ENCODE measurements around the gene CFAP206. TPM values are rescaled to one million over a fixed set of nuclear protein-coding genes. Genes with fewer than 3 reads are reported as not detected.
A peak's percentile ranks its signal among the peaks of the same experiment; 100 is the strongest.
"Not testable (repeated sequence)": the region's sequence is repeated elsewhere in the genome, so short reads cannot be mapped to it uniquely, and the experiment has no call there.

CFAP206 gene
- total RNA-seq, 1 experiment from 2014 or later: 0.45 TPM

- peak within 1 kb of the TSS; percentile 93 for H3K4me3 ChIP-seq
- no peaks in the 10 kb centered on the region for H3K27me3 ChIP-seq
- no peaks in the 10 kb centered on the region for H3K36me3 ChIP-seq
- peak; percentile 81 to 85 for DNase-seq
- H3K4me1 ChIP-seq: peaks cover 5% of the 10 kb centered on the region; the same call in 1 of the 2 replicates
- no peaks in the 10 kb centered on the region for H3K9me3 ChIP-seq (replicated peaks)
- H3K27ac ChIP-seq: peak within 1 kb of the TSS; percentile 77
Observed at GRCh38 chr6:87472525-87473418, 65.0 kb downstream of the CFAP206 start, which contains the start of gene SLC35A1. TSS of gene SLC35A1 (plus strand) at chr6:87472974. CDS start at chr6:87473004, 30 bp downstream.

GRCh38 chr6:87473419-87473903, 65.7 kb downstream of the CFAP206 start:
- H3K4me1 ChIP-seq: peaks cover 5% of the 10 kb centered on the region; the same call in 1 of the 2 replicates
- no peaks in the 10 kb centered on the region for H3K27me3 ChIP-seq
- peak; percentile 5 to 74 for DNase-seq
- peak overlapping the region; percentile 93 for H3K4me3 ChIP-seq
- H3K9me3 ChIP-seq (replicated peaks): no peaks in the 10 kb centered on the region
- no peaks in the 10 kb centered on the region for H3K36me3 ChIP-seq
- peak overlapping the region; percentile 77; the same call in 1 of the 2 replicates for H3K27ac ChIP-seq

GRCh38 chr6:87481931-87482330, 74.2 kb downstream of the CFAP206 start:
- H3K27ac ChIP-seq: no peak overlapping the region
- H3K36me3 ChIP-seq: no peaks in the 10 kb centered on the region
- no peaks in the 10 kb centered on the region for H3K4me1 ChIP-seq
- H3K9me3 ChIP-seq (replicated peaks): no peaks in the 10 kb centered on the region
- H3K27me3 ChIP-seq: no peaks in the 10 kb centered on the region
- DNase-seq: no peak
- H3K4me3 ChIP-seq: no peak overlapping the region

GRCh38 chr6:87482366-87482765, 74.6 kb downstream of the CFAP206 start:
- H3K4me3 ChIP-seq: no peak overlapping the region
- no peaks in the 10 kb centered on the region for H3K27me3 ChIP-seq
- H3K36me3 ChIP-seq: no peaks in the 10 kb centered on the region
- no peaks in the 10 kb centered on the region for H3K4me1 ChIP-seq
- DNase-seq: no peak
- H3K27ac ChIP-seq: no peak overlapping the region
- no peaks in the 10 kb centered on the region for H3K9me3 ChIP-seq (replicated peaks)

- peak; percentile 36 to 38 for DNase-seq
- Histone ChIP-seq H3K4me3 (no peak overlapping the region), H3K36me3 (no peaks in the 10 kb centered on the region)
Observed at GRCh38 chr6:87483929-87484328, 76.2 kb downstream of the CFAP206 start.

GRCh38 chr6:87484491-87484890, 76.7 kb downstream of the CFAP206 start:
- no peak for DNase-seq
- Histone ChIP-seq H3K4me3 (no peak overlapping the region), H3K36me3 (no peaks in the 10 kb centered on the region), H3K4me1 (no peaks in the 10 kb centered on the region), H3K27ac (no peak overlapping the region), H3K27me3 (no peaks in the 10 kb centered on the region), H3K9me3 (replicated peaks) (no peaks in the 10 kb centered on the region)

More at GRCh38 chr6:87483929-87484328, 76.2 kb downstream of the CFAP206 start:
- no peak overlapping the region for H3K27ac ChIP-seq
- H3K4me1 ChIP-seq: no peaks in the 10 kb centered on the region
- H3K9me3 ChIP-seq (replicated peaks): no peaks in the 10 kb centered on the region
- no peaks in the 10 kb centered on the region for H3K27me3 ChIP-seq

- no peaks in the 10 kb centered on the region for H3K36me3 ChIP-seq
- H3K4me1 ChIP-seq: no peaks in the 10 kb centered on the region
- no peak overlapping the region for H3K4me3 ChIP-seq
- H3K9me3 ChIP-seq (replicated peaks): no peaks in the 10 kb centered on the region
- DNase-seq: no peak
- no peaks in the 10 kb centered on the region for H3K27me3 ChIP-seq
- H3K27ac ChIP-seq: no peak overlapping the region
Observed at GRCh38 chr6:87487555-87487954, 79.8 kb downstream of the CFAP206 start.

- not testable (repeated sequence) for H3K9me3 ChIP-seq (replicated peaks); H3K4me1 ChIP-seq; H3K4me3 ChIP-seq; DNase-seq; H3K27ac ChIP-seq; H3K27me3 ChIP-seq
- H3K36me3 ChIP-seq: peaks cover 10% of the 10 kb centered on the region; the same call in 1 of the 2 replicates
Observed at GRCh38 chr6:87489326-87489725, 81.6 kb downstream of the CFAP206 start.

GRCh38 chr6:87494761-87495422, 87.1 kb downstream of the CFAP206 start:
- no peak for DNase-seq
- Histone ChIP-seq H3K4me1 (no peaks in the 10 kb centered on the region), H3K9me3 (replicated peaks) (no peaks in the 10 kb centered on the region), H3K36me3 (peaks cover 10% of the 10 kb centered on the region; the same call in 1 of the 2 replicates), H3K27me3 (no peaks in the 10 kb centered on the region), H3K27ac (no peak overlapping the region), H3K4me3 (no peak overlapping the region)

GRCh38 chr6:87498048-87498447, 90.3 kb downstream of the CFAP206 start:
- H3K27ac ChIP-seq: no peak overlapping the region
- no peak overlapping the region for H3K4me3 ChIP-seq
- no peaks in the 10 kb centered on the region for H3K27me3 ChIP-seq
- no peaks in the 10 kb centered on the region for H3K9me3 ChIP-seq (replicated peaks)
- no peaks in the 10 kb centered on the region for H3K4me1 ChIP-seq
- H3K36me3 ChIP-seq: peaks cover 16% of the 10 kb centered on the region; the same call in 1 of the 2 replicates
- no peak for DNase-seq

- no peaks in the 10 kb centered on the region for H3K9me3 ChIP-seq (replicated peaks)
- no peak overlapping the region for H3K27ac ChIP-seq
- no peaks in the 10 kb centered on the region for H3K27me3 ChIP-seq
- no peak overlapping the region for H3K4me3 ChIP-seq
- no peak for DNase-seq
- H3K4me1 ChIP-seq: no peaks in the 10 kb centered on the region
- H3K36me3 ChIP-seq: peaks cover 19% of the 10 kb centered on the region
Observed at GRCh38 chr6:87501809-87502572, 94.2 kb downstream of the CFAP206 start.

- Histone ChIP-seq H3K27ac (no peak overlapping the region), H3K36me3 (peaks cover 35% of the 10 kb centered on the region), H3K9me3 (replicated peaks) (no peaks in the 10 kb centered on the region), H3K27me3 (no peaks in the 10 kb centered on the region), H3K4me1 (no peaks in the 10 kb centered on the region; the same call in 1 of the 2 replicates), H3K4me3 (no peak overlapping the region)
- DNase-seq: no peak
Observed at GRCh38 chr6:87504441-87504840, 96.7 kb downstream of the CFAP206 start.

All from SJCRH30 (cell line).